ENCODE measurements around the gene TSPAN13.

TSPAN13 gene

GRCh38 chr7:16803125-16803524, 49.6 kb downstream of the TSPAN13 start:
- no peaks in the 10 kb centered on the region for H3K27me3 ChIP-seq
- H3K27ac ChIP-seq, result no peak overlapping the region
- H3K4me3 ChIP-seq (ENCODE audit: low read depth in 1 of 2, low read length in 1 of 2), result no peak overlapping the region
- TF ChIP-seq CTCF (IDR thresholded peaks at IDR 0.05), result no peak
- no peaks in the 10 kb centered on the region for H3K4me1 ChIP-seq (ENCODE audit: control insufficient read depth in 1 of 2, insufficient read depth in 1 of 2, low read depth in 1 of 2, low read length in 1 of 2)
- no peaks in the 10 kb centered on the region for H3K9me3 ChIP-seq
- H3K36me3 ChIP-seq, result no peaks in the 10 kb centered on the region

DNA sequence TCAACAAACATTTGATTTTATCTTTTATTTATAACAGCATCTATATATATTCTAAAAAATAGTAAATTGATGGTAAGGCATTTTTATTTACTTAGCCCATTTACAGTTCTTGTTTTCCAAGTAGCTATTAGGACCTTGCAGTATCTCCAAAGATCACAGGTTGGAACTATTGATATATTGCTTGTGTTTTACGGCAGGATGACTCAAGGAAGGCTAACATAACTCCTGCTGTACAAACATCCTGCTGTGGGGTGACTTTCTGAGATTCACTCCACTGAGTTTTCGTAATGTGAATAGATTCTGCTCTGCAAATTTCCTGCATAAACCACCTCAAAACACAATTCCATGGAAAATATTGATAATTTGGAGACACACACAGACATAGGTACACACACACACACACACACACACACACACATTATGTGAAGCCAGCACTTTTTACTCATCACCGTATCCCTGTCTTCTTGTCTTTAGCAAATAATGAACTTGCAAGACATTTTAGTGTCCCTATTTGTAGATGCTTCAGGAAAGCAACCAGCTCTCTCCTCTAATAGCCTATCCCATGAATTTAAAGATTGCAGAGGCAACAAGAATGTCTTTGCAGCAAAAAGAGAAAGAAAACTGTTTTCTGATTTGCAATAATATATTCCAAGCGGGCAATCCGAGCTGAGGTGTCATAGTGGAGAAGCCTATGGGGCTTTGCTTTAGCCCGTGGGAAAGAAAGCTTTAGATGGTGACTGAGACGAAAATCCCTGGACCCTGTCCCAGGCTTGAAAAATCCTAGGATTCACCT, 50.5 kb downstream of the TSPAN13 start:
- no peak for TF ChIP-seq CTCF (IDR thresholded peaks at IDR 0.05)
- Histone ChIP-seq H3K36me3 (no peaks in the 10 kb centered on the region), H3K27ac (no peak overlapping the region), H3K27me3 (no peaks in the 10 kb centered on the region), H3K4me1 (ENCODE audit: control insufficient read depth in 1 of 2, insufficient read depth in 1 of 2, low read depth in 1 of 2, low read length in 1 of 2) (no peaks in the 10 kb centered on the region), H3K4me3 (ENCODE audit: low read depth in 1 of 2, low read length in 1 of 2) (no peak overlapping the region), H3K9me3 (no peaks in the 10 kb centered on the region)

DNA sequence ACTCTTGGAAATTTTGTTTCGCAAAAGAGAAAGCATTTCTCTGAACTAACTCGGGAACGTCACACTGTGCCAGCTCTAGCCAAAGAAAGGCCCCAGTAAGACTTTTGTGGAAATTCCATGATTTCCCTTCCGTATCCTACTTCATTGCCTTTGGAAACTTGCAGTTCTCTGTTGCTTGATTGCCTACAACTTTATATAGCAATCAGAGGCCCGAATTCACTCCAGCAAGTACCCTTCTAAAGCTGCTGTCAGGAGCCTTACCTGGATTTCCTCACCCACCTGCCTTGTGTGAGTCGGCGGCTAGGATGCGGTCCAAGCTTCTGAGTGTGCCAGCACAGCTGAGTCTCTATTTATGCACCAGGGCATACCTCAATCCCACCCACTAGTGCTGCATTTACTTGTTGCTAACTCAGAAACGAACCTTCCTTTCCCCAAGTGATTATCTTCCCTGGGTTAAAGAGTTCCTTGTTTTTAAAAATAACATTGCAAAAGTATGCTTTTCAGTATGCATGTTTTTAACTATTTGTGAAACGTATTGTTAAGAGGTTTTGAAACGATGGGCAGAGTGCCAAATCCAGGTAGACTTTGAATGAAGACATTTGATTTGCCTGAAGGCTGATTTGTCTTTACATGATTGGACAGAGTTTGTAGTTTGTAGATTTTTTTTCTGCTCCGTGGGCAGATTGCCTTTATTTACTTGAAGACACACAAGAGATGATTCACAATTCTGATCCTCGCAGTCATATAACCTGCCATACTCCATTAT, 51.3 kb downstream of the TSPAN13 start, which contains the start of gene AGR2:
AGR2 (minus strand) TSS at position 326 of the 766 bp plus-strand sequence. CDS start 3,203 bp downstream, outside the sequence.
- Histone ChIP-seq H3K9me3 (no peaks in the 10 kb centered on the region), H3K27ac (no peak within 1 kb of the TSS), H3K27me3 (no peaks in the 10 kb centered on the region), H3K4me3 (ENCODE audit: low read depth in 1 of 2, low read length in 1 of 2) (no peak within 1 kb of the TSS), H3K4me1 (ENCODE audit: control insufficient read depth in 1 of 2, insufficient read depth in 1 of 2, low read depth in 1 of 2, low read length in 1 of 2) (no peaks in the 10 kb centered on the region), H3K36me3 (no peaks in the 10 kb centered on the region)
- TF ChIP-seq CTCF (IDR thresholded peaks at IDR 0.05), result no peak

DNA sequence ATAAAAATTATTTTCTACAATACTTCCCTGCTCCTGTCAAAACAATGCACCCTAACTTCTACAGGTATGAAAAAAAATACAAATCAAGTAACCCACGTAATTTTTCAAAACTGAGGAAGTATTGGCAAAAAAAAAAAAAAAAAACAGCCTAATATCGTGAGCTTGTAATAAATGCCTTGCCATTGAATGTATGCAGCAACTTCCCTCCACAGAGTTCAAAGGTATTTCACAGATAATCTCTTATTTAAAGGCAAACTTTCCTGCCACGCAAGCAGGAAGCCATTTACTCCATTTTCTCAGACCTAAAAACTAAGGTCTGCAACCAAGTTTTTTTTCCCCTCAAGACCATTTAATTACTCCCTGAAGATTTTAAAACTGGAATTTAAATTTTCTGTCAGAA, 51.9 kb downstream of the TSPAN13 start:
- no peak for TF ChIP-seq CTCF (IDR thresholded peaks at IDR 0.05)
- H3K27ac ChIP-seq, result no peak overlapping the region
- no peaks in the 10 kb centered on the region for H3K27me3 ChIP-seq
- H3K4me1 ChIP-seq (ENCODE audit: control insufficient read depth in 1 of 2, insufficient read depth in 1 of 2, low read depth in 1 of 2, low read length in 1 of 2), result no peaks in the 10 kb centered on the region
- H3K4me3 ChIP-seq (ENCODE audit: low read depth in 1 of 2, low read length in 1 of 2), result no peak overlapping the region
- H3K36me3 ChIP-seq, result no peaks in the 10 kb centered on the region
- H3K9me3 ChIP-seq, result no peaks in the 10 kb centered on the region

GRCh38 chr7:16810112-16810511, 56.6 kb downstream of the TSPAN13 start:
- no peak overlapping the region for H3K4me3 ChIP-seq (ENCODE audit: low read depth in 1 of 2, low read length in 1 of 2)
- no peaks in the 10 kb centered on the region for H3K27me3 ChIP-seq
- H3K4me1 ChIP-seq (ENCODE audit: control insufficient read depth in 1 of 2, insufficient read depth in 1 of 2, low read depth in 1 of 2, low read length in 1 of 2), result no peaks in the 10 kb centered on the region
- no peak overlapping the region for H3K27ac ChIP-seq
- no peak for TF ChIP-seq CTCF (IDR thresholded peaks at IDR 0.05)
- H3K9me3 ChIP-seq, result no peaks in the 10 kb centered on the region
- no peaks in the 10 kb centered on the region for H3K36me3 ChIP-seq
